TTC549 (cell line): ENCODE measurements around the gene OAT.
"Not testable (repeated sequence)": the region's sequence is repeated elsewhere in the genome, so short reads cannot be mapped to it uniquely, and the experiment has no call there.

Source experiments
- FAIRE-seq: peaks from 2 replicates; lab custom pipeline; 2012; peaks lifted over from hg19 to GRCh38; lab: Jason Lieb, UNC

Gene OAT

GRCh38 chr10:124447751-124448466, 29.2 kb upstream of the OAT start:
- FAIRE-seq = no peak

GRCh38 chr10:124446830-124447750, 28.4 kb upstream of the OAT start:
- no peak for FAIRE-seq

GRCh38 chr10:124441694-124442093, 23.0 kb upstream of the OAT start:
- FAIRE-seq = not testable (repeated sequence)

- FAIRE-seq = no peak
These were observed 17.5 kb upstream of the OAT start for GRCh38 chr10:124436191-124436638.

- not testable (repeated sequence) for FAIRE-seq
These were observed 17.0 kb upstream of the OAT start for GRCh38 chr10:124435683-124436082.

- no peak for FAIRE-seq
These were observed 14.7 kb upstream of the OAT start for GRCh38 chr10:124433461-124433860.

- no peak for FAIRE-seq
These were observed 11.4 kb upstream of the OAT start for GRCh38 chr10:124430077-124430476.

- FAIRE-seq = no peak
These were observed 10.9 kb upstream of the OAT start for GRCh38 chr10:124429576-124429975.

- no peak for FAIRE-seq
These were observed 9.6 kb upstream of the OAT start for GRCh38 chr10:124428207-124428777.

- no peak for FAIRE-seq
These were observed 6.7 kb upstream of the OAT start for GRCh38 chr10:124425227-124425962.

- no peak for FAIRE-seq
These were observed 5.1 kb upstream of the OAT start for GRCh38 chr10:124423813-124424212.

GRCh38 chr10:124422742-124423141, 4.0 kb upstream of the OAT start:
- FAIRE-seq = no peak

GRCh38 chr10:124420254-124420653, 1.5 kb upstream of the OAT start:
- FAIRE-seq = no peak

- no peak for FAIRE-seq
These were observed 912 bp upstream of the OAT start for GRCh38 chr10:124419635-124420034.

- FAIRE-seq = no peak
These were observed 613 bp downstream of the OAT start for GRCh38 chr10:124417895-124418725.

GRCh38 chr10:124416733-124417132, 2.0 kb downstream of the OAT start:
- FAIRE-seq = no peak

GRCh38 chr10:124415210-124415609, 3.5 kb downstream of the OAT start:
- FAIRE-seq = no peak

- FAIRE-seq = no peak
These were observed 4.6 kb downstream of the OAT start for GRCh38 chr10:124414076-124414475.

GRCh38 chr10:124409696-124410095, 9.0 kb downstream of the OAT start:
- no peak for FAIRE-seq

- no peak for FAIRE-seq
These were observed 10.4 kb downstream of the OAT start for GRCh38 chr10:124408357-124408756.

- FAIRE-seq = no peak
These were observed 11.3 kb downstream of the OAT start for GRCh38 chr10:124407456-124407855.
